ENCODE measurements around the gene TGFBR3.

TGFBR3 gene

GRCh38 chr1:91716339-91716738, 169.6 kb downstream of the TGFBR3 start:
- DNase-seq: no peak
- no peak for TF ChIP-seq CTCF (IDR thresholded peaks at IDR 0.05; ENCODE audit: low read depth, low read length, missing control alignments)
- no peak overlapping the region for H3K4me3 ChIP-seq (ENCODE audit: low read depth, low read length)
- H3K36me3 ChIP-seq (replicated peaks): no peaks in the 10 kb centered on the region
- in situ Hi-C loops (cut with HindIII; ENCODE audit: low pct_ligation_motif_present, low sequenced_read_pairs): no loop called here
- H3K27me3 ChIP-seq (replicated peaks): no peaks in the 10 kb centered on the region
- no peak overlapping the region for H3K27ac ChIP-seq

DNA sequence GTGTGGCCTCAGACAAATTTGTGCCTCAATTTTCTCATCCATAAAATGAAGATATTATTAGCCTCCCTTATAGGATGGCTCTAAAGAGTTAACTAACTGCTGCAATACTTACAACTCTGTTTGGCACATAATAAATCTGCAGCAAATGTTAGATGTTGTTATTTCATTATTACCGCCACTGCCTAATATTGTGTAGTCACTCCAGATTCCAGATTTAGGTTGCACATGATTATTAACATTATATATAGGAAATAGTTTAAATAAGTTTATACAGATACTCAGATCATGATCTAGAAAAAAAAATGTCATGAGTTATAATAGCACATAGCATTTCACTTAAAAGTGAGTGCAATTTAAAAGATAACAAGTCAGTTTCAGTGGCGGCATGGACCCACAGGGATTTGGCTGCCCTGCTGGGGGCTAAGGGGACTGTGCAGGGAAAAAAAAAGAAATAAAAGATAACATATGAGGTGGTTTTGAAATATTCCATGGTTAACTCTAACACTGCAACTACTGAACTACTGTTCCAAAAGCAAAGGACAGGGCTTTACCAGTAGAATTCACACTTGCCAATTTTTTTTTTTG, 170.4 kb downstream of the TGFBR3 start:
- no peak for DNase-seq
- Histone ChIP-seq H3K27ac (no peak overlapping the region), H3K4me3 (ENCODE audit: low read depth, low read length) (no peak overlapping the region), H3K36me3 (replicated peaks) (no peaks in the 10 kb centered on the region), H3K27me3 (replicated peaks) (no peaks in the 10 kb centered on the region)
- TF ChIP-seq CTCF (IDR thresholded peaks at IDR 0.05; ENCODE audit: low read depth, low read length, missing control alignments): no peak
- in situ Hi-C loops (cut with HindIII; ENCODE audit: low pct_ligation_motif_present, low sequenced_read_pairs): no loop called here

DNA sequence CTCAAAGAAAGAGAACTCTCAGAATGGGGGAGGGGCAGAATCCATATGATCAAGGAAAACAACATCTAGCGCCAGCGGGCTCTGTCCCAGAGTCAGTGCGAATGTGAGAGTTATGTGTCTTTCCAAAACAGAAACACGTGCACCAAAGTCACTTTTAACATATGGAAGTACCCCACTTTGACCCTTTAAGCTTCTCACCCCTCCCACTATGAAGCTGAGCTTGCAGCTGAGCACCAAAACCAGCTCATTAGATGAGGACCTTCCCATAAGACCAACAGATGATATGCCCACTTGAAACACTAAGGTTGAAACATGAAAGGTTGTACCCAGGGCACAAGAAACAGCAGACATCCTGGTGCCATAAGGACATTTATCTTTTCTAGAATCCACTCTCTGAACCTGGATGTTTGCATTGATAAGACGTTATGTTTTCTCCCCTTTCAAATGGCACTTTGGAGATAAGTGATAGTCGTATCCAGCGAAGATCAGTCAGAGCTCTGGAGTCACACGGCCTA, 171.0 kb downstream of the TGFBR3 start:
- Histone ChIP-seq H3K36me3 (replicated peaks) (no peaks in the 10 kb centered on the region), H3K27ac (no peak overlapping the region), H3K4me3 (ENCODE audit: low read depth, low read length) (no peak overlapping the region), H3K27me3 (replicated peaks) (no peaks in the 10 kb centered on the region)
- no peak for TF ChIP-seq CTCF (IDR thresholded peaks at IDR 0.05; ENCODE audit: low read depth, low read length, missing control alignments)
- no peak for DNase-seq
- in situ Hi-C loops (cut with HindIII; ENCODE audit: low pct_ligation_motif_present, low sequenced_read_pairs): no loop called here

DNA sequence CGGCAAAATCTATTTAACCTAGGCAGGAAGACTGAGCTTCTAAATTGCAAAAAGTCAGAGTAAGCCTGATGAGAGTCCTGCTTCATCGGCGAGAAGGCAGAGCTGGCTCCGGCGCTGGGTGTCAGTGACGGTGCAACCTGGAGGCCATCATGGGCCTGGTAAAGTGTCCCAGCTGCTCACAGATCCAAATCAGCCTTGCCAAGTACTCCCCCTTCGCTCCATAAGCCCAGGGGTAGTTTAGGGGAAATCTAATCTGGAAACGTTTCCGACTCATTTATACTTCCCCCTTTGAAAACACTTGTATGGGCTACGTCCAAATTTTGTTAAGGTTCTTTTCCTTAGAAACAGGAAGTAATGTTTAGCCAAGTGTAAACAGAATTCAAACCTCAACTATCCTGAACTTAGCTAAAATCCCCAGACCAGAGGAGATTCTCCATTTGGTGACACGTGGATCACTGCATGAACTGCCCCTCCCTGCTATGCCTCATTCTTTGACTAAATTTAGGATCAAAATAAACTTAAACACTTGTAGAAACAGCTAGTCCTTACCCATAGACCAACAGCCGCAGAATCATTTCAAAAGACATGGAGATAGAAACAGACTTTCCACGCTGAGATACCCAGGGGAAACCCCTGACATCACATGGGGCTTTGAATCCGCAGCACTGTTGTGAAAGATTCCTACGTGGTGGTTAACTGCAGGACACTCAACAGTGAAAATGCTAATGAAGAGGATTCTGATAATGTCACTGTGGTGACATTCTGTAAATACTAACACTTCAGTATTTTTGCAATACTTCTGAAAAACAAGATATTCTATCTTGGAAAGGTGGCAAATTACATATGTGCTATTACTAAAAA, 172.7 kb downstream of the TGFBR3 start:
- in situ Hi-C loops (cut with HindIII; ENCODE audit: low pct_ligation_motif_present, low sequenced_read_pairs): no loop called here
- no peak for TF ChIP-seq CTCF (IDR thresholded peaks at IDR 0.05; ENCODE audit: low read depth, low read length, missing control alignments)
- peak; percentile 50 for DNase-seq
- no peaks in the 10 kb centered on the region for H3K27me3 ChIP-seq (replicated peaks)
- H3K27ac ChIP-seq: peak overlapping the region; percentile 14
- no peaks in the 10 kb centered on the region for H3K36me3 ChIP-seq (replicated peaks)
- H3K4me3 ChIP-seq (ENCODE audit: low read depth, low read length): no peak overlapping the region

DNA sequence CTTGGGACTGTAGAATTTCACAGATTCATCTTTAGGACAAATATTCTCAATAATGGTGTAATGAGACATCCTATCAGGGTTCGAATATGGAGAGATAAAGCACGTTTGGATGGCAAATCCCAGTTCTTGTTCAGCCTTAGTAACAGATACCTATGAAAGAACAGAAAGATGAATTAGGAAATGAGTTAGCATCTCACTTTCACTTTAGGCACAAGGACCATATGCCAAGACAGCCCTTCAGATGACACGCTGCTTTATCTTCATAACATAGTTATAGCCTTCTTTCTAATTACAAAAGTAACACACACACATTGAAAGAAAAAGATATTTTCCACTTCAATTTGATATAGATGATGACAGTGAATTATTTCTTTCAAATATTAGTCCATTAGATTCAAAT, 173.6 kb downstream of the TGFBR3 start:
- Histone ChIP-seq H3K27ac (no peak overlapping the region), H3K27me3 (replicated peaks) (no peaks in the 10 kb centered on the region), H3K4me3 (ENCODE audit: low read depth, low read length) (no peak overlapping the region), H3K36me3 (replicated peaks) (no peaks in the 10 kb centered on the region)
- no peak for DNase-seq
- in situ Hi-C loops (cut with HindIII; ENCODE audit: low pct_ligation_motif_present, low sequenced_read_pairs): no loop called here
- no peak for TF ChIP-seq CTCF (IDR thresholded peaks at IDR 0.05; ENCODE audit: low read depth, low read length, missing control alignments)
